NCI-H524 treated with DMSO at 0.1 percent for 48 hours (cell line): ENCODE results near the gene CPA5.

ENCODE experiments used
- DNase-seq: peaks from one replicate; lab custom pipeline; 2025; lab: John Stamatoyannopoulos, UW

CPA5 gene

DNA sequence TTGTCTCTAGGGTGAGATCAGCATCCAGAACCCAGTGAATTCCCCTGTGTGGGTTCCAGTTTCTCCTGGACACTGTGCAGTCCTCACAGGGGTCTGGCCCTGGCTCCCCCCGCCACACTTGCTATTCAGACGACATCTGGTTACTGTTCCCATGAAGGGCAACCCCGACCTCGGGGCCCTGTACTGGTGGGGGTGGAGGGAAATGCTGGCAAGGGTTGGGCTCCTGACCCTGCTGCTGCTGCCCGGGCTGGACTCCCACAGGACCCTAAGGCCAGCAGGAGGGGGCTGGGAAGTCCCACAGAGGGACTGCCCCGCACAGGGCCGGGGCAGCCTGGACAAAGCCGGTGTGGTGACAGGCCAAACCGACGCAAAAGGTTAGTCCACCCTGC is 34.9 kb downstream of the CPA5 start:
- no peak for DNase-seq

DNA sequence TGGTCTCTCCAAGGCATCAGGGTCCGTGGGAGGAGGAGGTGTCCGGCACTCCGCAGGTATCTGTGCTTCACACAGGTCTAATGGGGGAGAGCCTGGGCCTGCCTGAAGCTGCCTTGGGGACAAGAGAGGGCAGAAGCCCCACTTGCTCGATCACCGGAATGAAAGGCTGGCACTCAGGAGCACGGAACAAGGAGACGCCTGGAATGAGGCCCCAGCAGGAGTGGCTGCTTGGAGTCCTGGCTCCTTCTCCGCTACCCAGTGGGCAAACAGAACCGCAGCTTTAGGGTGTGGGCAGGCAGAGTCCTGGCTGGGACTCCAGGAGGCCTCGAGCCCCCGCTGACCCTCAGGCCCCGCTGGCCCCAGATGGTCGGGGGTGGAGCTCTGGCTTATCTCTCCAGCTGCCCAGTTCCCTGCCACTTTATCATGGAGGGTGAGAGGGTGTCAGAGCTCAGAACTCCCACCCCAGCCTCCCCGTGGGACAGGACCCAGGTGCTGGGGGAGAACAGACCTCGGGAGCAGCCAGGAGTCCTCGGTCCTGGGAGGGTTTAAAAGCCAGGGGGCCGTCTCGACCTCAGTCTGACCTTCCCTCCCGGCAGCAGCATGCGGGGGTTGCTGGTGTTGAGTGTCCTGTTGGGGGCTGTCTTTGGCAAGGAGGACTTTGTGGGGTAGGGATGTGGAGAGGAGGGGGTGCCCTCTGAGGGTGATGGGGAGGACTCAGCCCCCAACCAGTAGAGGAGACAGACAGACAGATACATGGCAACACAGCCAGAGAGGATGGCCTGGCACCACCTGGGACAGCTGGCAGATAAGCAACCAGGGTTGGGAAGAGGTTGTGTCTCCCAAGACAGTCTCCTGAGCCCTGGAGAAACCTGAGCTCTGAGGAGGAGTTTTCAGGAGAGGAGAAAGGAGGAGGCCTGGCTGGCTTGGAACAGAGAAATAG is 35.6 kb downstream of the CPA5 start, which contains the start of gene CPA1:
Gene CPA1 (plus strand): TSS at position 574 of the 940 bp plus-strand sequence. CDS start 27 bp downstream, at position 601.
- no peak for DNase-seq

DNA sequence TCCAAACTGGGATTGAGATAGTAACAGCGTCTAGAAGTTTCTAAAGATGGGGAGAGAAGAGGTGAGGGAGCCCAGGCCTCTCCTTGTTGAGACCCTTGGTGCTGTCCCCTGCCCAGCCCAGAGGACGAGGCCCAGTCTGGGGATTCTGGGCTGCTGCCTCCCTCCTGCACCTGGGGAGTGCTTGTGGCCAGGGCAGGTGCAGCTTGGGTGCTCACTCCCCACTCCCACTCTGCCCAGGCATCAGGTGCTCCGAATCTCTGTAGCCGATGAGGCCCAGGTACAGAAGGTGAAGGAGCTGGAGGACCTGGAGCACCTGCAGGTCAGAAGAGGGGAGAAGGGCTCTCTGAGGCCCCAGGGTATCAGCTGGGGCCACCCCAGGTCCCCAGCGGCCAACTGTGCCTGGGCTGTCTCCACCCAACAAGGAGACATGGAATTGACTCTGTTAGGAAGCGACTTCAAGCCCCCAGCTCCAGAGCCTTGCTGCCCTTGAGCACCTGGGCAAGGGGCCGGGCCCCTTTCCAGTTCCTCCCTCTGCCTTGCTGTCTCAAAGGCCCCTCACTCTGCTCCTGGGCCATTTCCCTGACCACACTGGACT is 36.3 kb downstream of the CPA5 start:
- no peak for DNase-seq

DNA sequence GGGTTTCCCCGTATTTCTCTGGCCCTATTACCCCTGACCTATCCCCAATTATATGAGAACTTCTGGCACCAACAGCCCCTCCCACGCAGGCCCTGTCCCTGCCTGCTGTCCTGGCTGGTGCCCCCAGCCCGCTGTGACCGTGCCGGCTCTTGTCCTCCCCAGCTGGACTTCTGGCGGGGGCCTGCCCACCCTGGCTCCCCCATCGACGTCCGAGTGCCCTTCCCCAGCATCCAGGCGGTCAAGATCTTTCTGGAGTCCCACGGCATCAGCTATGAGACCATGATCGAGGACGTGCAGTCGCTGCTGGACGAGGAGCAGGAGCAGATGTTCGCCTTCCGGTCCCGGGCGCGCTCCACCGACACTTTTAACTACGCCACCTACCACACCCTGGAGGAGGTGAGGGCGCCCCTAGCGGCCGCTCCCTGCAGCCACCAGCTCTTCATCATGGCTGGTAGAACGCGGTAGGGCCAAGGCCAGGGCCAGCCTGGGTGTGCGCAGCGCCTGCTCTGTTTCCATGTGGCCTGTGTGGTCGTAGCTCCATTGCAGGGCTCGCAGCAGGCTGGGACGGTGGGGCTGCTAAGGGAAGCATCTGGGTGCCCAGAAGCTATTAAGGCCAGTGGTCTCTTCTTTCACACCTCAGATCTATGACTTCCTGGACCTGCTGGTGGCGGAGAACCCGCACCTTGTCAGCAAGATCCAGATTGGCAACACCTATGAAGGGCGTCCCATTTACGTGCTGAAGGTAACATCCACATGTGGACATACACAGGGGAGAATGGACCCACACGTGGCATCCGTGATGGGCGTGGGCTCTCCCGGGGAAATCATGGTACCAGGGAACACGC is 37.1 kb downstream of the CPA5 start:
- DNase-seq = no peak

DNA sequence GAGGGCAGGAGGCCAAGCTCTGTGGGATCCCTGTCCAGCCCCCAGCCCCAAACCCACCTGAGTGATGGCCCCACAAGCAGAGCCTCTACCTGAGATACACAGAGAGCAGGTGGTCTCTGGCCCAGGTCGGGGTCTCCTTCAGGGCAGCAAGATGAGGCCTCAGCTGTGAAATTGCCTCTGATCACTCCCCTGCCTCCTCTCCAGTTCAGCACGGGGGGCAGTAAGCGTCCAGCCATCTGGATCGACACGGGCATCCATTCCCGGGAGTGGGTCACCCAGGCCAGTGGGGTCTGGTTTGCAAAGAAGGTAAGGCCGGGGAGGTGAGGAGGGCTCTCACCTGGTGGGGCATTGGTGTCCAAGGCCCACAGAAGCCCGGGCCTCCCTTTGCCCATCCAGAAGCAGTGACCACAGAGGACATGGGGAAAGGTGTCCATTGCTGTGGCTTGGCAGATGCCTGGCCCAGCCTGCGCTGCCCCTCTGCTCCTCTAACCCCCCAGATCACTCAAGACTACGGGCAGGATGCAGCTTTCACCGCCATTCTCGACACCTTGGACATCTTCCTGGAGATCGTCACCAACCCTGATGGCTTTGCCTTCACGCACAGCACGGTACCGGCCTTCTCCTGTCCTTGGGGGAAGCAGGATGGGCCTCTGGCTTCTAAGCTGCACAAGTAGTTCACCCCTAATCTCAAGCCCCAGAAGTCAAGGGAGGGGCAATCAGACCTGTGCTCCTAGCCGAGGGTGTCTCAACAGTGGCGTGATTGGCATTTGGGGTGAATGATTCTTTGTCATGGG is 38.8 kb downstream of the CPA5 start:
- DNase-seq = no peak

GRCh38 chr7:130384371-130384801 is 39.8 kb downstream of the CPA5 start:
- no peak for DNase-seq

DNA sequence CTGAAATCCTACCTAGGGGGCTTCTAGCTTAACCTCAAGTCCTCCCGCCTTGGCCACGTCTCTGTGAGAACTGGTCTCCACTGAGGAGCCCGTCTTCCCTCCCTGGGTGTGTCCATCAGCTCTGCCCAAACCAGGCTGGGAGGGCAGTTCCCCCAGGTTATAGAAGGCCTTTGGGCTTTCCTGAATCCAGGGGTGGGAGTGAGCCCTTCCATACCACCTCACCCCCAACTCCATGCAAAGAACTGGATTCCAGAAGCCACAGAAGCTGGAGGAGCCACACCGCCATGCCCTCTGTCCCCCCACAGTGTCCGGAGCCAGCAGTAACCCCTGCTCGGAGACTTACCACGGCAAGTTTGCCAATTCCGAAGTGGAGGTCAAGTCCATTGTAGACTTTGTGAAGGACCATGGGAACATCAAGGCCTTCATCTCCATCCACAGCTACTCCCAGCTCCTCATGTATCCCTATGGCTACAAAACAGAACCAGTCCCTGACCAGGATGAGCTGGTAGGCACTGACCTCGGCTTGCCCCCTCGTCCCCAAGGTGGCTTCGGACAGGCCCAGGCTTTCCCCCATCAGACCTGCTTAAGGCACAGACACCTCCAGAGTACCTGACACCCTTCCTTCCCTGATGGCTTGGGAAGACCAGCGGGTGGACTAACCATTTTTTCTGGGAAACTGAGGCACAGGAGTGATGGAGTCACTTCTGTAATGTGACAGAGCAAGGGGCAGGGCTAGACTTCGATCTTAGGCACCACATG is 40.4 kb downstream of the CPA5 start:
- no peak for DNase-seq

- DNase-seq = no peak
Observed at GRCh38 chr7:130385600-130386066, 41.0 kb downstream of the CPA5 start.

DNA sequence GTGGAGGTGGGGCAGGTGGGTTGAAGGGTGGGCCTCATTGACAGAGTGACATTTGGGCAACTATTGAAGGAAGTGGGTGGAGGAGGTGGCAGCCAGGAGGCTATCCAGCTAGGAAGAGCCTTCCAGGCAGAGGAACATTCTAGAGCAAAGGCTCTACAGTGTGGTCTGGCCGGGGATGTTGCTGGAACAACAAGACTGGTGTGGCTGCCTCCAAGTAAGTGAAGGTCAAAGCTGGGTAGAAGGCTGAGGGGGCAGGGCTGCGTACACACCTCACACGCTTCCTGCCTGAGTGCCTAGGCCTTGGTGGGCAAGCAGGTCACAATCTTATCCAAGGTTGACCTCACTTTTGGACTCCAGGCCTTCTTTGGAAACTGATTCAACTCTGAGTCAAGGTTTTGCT is 42.3 kb downstream of the CPA5 start:
- no peak for DNase-seq

GRCh38 chr7:130387306-130387627 is 42.7 kb downstream of the CPA5 start:
- DNase-seq = no peak

DNA sequence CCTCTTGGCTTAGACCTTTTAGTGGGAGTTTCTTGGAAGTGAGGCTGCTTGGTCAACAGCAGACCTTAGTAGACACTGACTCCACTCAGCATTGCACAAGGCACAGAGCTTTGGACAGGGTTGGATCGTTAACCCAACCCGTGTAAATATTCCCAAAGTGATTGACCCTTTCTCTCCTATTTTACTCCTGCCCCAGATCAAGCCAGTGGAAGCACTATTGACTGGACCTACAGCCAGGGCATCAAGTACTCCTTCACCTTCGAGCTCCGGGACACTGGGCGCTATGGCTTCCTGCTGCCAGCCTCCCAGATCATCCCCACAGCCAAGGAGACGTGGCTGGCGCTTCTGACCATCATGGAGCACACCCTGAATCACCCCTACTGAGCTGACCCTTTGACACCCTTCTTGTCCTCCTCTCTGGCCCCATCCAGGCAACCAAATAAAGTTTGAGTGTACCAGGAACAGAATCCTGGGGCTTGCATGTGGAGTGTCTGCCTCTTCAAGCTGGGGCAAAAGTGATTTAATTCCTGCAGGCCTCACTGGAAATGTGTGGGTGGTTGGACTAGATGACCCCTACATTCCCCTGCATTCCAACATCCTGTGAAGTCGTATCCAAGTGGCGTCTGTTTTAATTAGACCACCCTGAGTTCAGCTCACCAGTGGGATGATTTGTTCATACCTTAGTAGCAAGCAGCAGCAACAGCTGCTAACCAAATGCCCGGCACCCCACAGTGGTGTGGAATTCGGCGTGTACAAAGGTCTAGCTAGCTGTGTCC is 43.2 kb downstream of the CPA5 start:
- DNase-seq = no peak

DNA sequence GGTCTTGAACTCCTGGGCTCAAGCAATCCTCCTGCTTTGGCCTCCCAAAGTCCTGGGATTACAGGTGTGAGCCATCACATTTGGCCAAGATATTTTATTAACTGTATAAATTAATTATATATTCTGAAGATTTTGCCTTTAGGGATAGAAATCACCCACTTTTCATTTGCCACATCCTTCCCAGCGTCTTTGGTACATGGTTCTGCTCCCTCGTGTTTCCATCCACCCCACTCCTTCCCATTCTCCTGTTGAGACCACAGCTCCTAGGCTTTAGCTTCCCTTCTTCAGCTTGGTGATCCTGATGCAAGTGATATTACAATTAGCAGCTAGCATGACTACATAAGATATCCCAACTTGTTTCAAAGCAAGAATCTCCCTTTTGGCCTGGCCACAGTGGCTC is 44.1 kb downstream of the CPA5 start:
- no peak for DNase-seq

- DNase-seq = no peak
Observed at GRCh38 chr7:130390486-130390885, 45.9 kb downstream of the CPA5 start.

GRCh38 chr7:130393101-130393561 is 48.5 kb downstream of the CPA5 start:
- DNase-seq = no peak

DNA sequence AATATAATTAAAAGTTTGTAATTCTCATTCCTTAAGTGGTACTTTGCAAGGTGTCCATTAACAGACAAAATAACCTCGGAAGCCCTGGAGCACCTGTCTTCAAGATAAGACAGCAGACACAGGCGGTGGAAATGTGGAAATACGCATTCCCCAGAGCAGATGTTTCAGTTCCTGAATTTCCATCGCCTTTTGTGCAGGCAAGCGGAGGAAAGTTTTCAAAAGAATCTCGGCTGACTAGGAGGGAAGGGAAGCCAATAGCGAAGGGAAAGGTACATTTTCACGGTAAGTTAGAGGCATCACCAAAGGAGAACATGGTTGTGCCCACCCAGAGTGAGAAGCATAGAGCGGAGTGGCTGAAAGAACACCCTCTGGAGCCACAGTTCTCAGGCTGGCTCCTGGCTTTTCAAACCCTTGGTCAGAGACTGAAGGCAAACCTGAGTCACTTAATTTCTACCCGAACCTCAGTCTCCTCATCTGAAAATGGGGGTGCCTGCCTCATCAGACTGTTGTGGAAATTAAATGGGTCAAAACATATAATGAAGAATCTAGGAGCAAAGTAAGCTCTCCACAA is 49.3 kb downstream of the CPA5 start:
- DNase-seq = no peak

DNA sequence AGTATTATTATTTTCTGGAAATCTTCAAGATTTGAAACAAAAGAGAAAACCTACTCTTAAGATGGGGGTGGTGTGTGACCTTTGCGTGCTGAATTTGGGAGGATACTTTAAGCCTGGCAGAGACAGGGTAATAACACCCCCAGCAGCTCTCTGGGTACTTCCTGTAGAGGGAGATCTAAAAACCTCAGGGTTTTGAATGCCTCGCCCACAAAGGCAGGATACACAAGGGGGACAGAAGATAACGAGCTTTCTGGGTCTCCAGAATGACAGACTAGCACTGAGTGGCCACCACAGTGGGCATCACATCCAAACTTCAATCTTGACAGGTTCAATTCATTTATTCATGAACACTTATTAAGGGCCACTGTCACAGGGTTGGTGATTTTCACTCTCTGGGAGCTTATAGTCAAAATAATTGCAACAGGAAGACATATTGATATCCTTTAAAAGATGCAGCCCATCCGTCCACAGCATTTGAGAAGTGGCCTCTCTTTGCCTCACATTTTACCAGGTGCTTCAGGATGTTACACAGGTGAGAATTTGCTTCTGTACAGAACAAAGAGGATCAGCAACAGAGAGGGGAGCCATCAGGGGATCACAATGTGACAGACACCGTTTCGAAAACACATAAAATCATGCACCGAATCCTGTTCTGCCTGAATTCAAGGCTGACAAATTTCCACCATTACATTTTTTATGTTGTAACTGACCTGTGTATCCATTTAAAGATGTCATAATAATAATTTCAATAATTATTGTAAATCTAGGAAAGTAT is 50.0 kb downstream of the CPA5 start:
- no peak for DNase-seq

GRCh38 chr7:130395421-130395820 is 50.8 kb downstream of the CPA5 start:
- no peak for DNase-seq

GRCh38 chr7:130396109-130396508 is 51.5 kb downstream of the CPA5 start:
- DNase-seq = no peak
